ENCODE results near the gene SULT1B1.

Gene SULT1B1

DNA sequence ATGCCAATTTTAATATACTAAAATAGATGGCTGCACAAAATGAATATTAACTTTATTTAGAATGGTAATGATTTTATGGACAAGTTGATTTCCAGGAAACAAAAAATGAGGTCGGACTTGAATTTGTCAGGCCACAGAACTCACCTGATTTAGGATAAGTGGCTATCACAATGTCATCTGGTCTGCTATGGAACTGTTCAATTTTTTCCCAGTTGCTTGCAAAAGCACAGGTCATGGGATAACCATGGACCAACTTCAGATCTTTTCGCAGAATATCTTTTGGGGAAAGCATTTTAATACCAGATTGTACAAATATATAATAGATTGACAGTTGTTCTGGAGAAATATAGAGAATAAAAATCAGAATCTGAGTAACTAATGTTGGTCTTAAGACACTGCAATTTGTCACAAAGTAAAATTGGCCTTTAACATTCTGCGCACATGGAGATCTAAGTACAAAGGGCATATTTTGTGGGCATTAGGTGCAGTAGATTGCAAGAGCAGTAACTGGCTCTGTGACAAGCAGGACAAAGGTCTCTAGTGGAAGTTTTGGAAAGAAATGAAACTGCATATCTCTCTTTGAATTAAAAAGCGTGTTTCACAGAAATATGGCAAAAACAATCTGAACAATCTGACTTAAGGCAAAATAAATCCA, 5.4 kb downstream of the SULT1B1 start:
- DNase-seq, result no peak
- in situ Hi-C loops (cut with MboI; ENCODE audit: low pct_unique_long_range_greater_than_20kb, low sequenced_read_pairs), result no loop called here

DNA sequence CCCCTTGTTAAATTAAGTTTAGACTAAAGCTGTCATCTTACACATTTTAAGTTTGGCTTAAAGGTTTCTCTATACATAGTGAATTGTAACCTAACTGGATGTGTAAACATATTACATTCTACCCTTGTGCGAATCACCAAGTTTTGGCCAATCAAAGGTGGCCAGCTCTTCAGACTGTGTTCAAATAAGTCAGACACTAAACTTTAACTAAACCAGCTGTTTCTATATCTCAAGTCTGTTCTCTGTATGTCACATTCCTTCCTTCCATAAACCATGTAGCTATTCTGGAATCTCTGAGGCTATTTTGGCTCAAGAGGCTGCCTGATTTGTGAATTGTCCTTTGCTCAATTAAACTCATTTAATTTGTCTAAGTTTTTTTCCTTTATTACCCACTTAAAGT, 6.7 kb downstream of the SULT1B1 start:
- in situ Hi-C loops (cut with MboI; ENCODE audit: low pct_unique_long_range_greater_than_20kb, low sequenced_read_pairs), result no loop called here

DNA sequence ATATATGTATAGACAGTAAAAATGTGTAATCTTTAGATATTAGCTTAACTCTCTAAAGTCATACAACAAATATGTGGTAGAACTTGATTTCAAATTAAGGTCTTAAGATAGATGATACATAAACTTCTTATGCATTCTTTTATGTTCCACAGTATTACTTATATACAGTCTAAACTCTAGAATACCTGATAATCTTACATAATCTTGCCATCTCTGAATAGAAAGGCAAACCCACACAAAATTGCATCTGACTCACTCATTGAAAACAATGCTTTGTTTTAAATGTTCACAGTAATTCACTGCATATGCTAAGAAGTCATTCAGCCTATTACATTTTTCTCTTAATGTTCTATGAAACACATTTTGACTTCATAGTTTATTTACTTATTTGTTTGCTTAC, 10.1 kb downstream of the SULT1B1 start:
- in situ Hi-C loops (cut with MboI; ENCODE audit: low pct_unique_long_range_greater_than_20kb, low sequenced_read_pairs), result no loop called here
- no peak for DNase-seq

More for the DNA sequence above, 6.7 kb downstream of the SULT1B1 start:
- DNase-seq, result no peak

DNA sequence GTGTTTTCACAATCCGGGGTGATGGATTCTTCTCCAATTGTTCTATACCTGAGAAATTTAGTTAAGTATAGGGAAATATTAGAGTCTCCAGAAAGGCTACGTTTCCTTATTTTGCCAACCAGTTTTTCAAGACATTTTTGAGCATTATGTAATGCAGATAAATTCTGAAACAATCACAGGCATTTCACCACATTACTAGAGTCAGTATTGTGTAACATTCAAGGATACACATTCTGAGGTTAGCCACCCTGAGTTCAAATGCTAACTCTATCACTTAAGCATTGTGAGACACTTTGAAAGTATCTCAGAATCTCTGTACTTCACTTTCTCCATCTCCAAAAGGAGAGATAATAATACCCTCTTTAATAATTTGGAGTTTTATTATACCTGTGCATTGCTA, 10.6 kb downstream of the SULT1B1 start:
- in situ Hi-C loops (cut with MboI; ENCODE audit: low pct_unique_long_range_greater_than_20kb, low sequenced_read_pairs), result no loop called here
- no peak for DNase-seq

DNA sequence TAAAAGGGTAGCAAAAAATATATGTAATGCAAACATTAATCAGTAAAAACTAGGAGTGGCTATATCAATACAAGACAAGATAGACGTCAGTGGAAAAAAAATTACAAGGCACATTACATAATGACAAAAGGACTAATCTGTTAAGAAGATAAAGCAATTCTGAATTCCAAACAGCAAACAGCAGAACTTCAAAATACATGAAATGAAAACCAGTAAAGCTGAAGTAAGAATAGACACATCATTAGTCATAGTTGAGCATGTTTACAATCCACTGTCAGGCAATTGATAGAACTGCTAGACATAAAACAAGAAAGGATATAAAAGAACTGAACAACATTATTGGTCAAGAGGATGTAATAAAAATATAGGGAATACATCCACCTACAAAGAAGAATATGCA, 12.2 kb downstream of the SULT1B1 start:
- in situ Hi-C loops (cut with MboI; ENCODE audit: low pct_unique_long_range_greater_than_20kb, low sequenced_read_pairs), result no loop called here
- no peak for DNase-seq

DNA sequence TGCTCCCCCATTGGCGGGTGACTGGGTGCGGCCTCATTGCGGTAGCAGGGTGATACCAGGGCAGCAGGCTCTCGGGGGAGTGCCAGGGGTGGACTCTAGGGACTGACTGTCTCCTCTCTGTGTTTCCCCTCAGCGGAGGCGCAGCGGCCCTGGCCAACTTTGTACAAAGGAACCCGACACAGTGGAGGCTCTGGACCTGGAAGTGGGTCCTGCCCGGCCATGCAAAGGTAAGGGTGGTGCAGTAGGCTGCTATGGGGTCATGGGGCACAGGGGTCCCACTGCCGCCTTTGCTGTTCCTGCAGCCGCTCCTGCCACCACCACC, 16.3 kb downstream of the SULT1B1 start:
- in situ Hi-C loops (cut with MboI; ENCODE audit: low pct_unique_long_range_greater_than_20kb, low sequenced_read_pairs), result no loop called here
- no peak for DNase-seq

DNA sequence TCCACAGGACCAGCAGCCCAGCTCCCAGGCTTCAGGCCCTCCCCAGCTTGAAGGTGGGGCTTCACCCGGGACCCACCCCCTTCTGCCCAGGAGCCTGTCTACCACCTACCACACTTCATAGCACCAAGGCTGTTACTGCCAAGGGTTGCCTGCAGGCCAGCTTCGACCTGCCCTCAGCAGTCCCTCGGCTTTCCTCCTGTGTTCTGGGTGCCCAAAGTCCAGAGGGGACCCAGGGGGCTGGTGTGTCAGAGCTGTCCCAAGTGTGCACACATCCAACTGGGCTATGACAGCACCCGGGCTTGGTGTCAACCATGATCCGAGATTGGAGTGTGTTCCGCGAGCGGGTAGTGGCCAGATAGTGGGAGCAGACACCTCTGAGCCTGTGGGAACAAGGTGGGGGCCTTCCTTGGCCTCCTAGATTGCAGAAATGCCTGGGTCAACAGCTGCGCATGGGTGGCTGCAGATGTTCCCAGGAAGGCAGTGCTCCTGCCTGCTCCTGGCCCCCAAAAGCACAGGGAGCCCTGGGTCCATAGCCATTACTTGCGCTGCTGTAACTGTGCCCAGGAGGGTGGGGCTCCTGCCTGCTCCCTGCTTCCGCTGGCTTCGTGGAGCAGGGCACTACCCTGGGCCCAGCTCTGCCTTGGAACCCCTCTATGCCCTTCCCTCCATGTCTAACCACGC, 16.8 kb downstream of the SULT1B1 start:
- in situ Hi-C loops (cut with MboI; ENCODE audit: low pct_unique_long_range_greater_than_20kb, low sequenced_read_pairs), result no loop called here
- DNase-seq, result no peak

DNA sequence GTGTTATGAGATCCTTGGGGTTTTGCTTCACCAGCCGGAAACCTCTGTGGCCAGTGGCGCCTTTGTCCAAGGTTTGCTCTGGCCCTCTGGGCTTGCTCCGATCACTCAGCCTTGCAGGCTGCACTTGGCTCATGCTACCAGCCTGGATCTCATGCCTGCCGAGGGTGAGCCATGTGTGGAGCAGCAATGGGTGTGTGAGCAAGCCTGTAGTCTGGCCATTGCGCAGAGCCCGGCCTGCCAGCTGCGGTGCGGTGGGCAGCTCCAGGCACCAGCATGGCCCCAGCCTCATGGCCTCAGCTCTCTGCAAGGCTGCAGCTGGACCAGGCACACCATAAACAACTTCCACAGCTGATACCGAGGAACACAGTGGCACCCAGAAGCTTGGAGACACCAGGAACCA, 17.8 kb downstream of the SULT1B1 start:
- no peak for DNase-seq
- in situ Hi-C loops (cut with MboI; ENCODE audit: low pct_unique_long_range_greater_than_20kb, low sequenced_read_pairs), result no loop called here

DNA sequence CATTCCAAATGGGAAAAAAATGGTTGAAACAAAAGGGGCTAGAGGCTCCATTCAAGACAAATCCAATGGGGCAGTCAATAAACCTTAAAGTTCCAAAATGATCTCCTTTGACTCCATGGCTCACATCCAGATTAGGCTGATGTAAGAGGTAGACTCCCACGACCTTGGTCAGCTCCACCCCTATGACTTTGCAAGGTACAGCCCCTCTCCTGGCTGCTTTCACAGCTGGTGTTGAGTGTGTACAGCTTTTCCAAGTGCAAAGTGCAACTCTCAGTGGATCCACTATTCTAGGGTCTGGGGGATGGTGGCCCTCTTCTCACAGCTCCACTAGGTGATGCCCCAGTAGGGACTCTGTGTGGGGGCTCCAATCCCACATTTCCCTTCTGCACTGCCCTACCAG, 21.5 kb downstream of the SULT1B1 start:
- in situ Hi-C loops (cut with MboI; ENCODE audit: low pct_unique_long_range_greater_than_20kb, low sequenced_read_pairs), result no loop called here
- no peak for DNase-seq

DNA sequence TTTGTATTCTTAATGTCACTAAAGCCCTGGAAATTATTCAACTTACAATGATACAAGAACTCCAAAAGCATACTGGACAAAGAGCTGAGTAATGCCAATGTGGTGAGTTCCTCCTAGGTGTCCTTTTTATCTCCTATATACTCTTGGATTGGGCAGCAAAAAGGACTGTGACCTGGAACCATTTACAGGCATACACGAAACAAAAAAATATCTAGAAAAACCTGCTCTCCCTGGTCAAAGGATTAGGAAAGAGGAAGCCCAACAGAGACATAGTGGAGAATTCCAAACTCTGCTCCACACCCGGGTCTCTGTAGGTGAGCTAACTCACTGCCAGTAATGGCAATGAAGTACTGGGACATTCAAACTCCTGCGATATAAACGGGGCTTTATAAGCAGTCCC, 25.3 kb downstream of the SULT1B1 start:
- in situ Hi-C loops (cut with MboI; ENCODE audit: low pct_unique_long_range_greater_than_20kb, low sequenced_read_pairs), result no loop called here

DNA sequence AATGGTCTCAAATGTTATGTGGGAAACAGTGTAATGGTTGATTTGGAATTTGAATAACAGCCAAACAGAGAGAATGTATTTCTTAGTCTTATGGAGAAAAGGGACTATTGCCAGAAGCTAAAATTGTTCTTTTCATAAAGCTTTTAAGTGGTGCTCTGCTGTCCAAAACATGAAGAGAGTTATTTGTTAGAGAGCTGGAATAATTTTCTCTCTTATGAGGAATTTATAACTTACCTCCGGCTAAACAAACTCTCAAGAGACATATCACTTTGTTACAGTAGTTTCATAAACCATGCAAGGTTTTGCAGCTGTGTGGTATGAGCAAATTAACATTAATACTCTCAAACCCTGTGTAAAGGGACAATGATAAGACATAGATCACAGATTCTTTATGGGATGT, 28.6 kb downstream of the SULT1B1 start:
- in situ Hi-C loops (cut with MboI; ENCODE audit: low pct_unique_long_range_greater_than_20kb, low sequenced_read_pairs), result no loop called here
- no peak for DNase-seq

More for the DNA sequence above, 25.3 kb downstream of the SULT1B1 start:
- DNase-seq, result no peak

DNA sequence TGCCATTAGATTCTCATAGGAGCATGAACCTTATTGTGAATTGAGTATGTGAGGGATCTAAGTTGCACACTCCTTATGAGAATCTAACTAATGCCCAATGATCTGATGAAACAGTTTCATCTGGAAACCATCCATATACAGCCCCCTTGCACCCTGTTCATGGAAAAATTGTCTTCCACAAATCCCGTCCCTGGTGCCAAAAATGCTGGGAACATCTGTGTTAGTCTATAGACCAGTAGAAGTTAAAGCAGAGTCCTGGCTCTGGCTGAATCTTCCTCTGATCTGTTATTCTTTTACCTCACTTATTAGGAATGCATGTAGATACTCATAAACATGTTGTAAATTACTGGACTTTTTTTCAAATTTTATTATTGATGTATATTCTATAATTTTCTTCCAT, 29.2 kb downstream of the SULT1B1 start:
- in situ Hi-C loops (cut with MboI; ENCODE audit: low pct_unique_long_range_greater_than_20kb, low sequenced_read_pairs), result no loop called here
- DNase-seq, result no peak

DNA sequence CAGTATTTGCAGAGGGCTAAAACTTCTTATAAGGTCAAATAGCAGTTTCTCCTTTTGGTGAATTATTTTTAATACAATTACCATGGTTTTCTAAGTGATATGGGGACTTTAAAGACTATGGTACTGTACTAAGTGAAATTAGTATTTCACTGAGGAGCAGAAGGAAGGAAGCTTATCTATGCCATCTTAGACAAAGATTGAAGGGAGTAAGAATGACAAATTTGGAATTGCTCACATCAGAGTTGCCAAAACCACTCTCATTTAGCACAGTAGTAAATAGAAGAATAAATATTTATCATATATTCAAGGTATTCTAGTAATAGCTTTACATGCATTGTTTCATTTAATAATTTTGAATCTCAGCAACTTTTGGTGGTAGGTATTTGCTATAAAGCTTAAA, 30.4 kb downstream of the SULT1B1 start:
- no peak for DNase-seq
- in situ Hi-C loops (cut with MboI; ENCODE audit: low pct_unique_long_range_greater_than_20kb, low sequenced_read_pairs), result no loop called here

DNA sequence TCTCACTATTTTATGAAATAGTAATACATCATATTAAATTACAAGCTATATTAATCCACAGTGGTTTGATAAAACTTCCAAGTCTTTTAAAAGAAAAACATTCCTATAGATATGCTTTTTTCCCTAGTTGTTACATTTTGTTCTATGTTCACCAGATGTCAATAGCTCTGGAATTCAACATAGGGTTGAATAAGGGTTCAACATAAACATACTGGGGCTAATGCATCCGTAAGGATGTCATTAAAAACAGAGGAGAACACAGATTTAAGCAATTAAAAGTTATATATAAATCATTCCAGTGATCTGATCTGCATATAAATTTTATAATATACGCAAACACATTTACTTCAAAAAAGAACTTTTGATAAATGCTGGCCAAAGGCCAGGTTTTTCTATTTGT, 32.5 kb downstream of the SULT1B1 start:
- DNase-seq, result no peak
- in situ Hi-C loops (cut with MboI; ENCODE audit: low pct_unique_long_range_greater_than_20kb, low sequenced_read_pairs), result no loop called here

DNA sequence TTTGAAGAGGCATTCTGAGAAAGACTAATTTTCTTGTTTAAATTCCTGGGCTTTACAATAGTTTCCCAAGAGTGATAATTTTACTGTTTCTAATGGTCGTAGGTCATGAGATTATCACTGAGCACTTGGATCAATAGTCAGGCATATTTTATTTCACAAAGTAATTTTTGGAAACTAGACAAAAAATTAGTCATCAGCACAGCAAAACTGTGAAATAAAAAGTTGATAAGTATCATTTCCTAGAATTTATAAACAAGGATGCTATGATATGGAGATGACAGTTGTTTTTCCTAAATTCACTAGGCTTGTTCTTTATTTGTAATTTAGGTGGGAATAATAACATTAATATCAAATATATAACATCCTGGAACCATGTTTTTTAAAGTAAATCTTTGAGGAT, 33.0 kb downstream of the SULT1B1 start:
- no peak for DNase-seq
- in situ Hi-C loops (cut with MboI; ENCODE audit: low pct_unique_long_range_greater_than_20kb, low sequenced_read_pairs), result no loop called here

DNA sequence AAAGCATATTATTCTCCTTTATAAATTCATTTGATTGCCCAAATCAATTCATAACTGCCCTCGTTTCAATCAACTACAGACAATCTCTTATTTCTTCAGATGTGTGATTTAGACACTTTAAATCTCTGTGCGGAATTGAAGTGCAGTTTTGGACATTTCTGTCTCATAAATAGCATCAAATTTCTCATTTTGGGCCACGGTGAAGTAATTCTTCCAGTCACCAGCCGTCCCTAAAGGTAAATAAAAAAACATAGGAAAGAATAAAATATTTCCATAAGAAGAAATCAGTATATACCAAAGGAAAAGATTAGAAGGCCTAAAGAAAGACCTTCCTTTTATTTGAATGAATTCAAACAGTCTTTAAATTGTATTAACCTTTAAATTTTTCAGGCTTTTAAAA, 33.4 kb downstream of the SULT1B1 start:
- DNase-seq, result no peak
- in situ Hi-C loops (cut with MboI; ENCODE audit: low pct_unique_long_range_greater_than_20kb, low sequenced_read_pairs), result no loop called here

DNA sequence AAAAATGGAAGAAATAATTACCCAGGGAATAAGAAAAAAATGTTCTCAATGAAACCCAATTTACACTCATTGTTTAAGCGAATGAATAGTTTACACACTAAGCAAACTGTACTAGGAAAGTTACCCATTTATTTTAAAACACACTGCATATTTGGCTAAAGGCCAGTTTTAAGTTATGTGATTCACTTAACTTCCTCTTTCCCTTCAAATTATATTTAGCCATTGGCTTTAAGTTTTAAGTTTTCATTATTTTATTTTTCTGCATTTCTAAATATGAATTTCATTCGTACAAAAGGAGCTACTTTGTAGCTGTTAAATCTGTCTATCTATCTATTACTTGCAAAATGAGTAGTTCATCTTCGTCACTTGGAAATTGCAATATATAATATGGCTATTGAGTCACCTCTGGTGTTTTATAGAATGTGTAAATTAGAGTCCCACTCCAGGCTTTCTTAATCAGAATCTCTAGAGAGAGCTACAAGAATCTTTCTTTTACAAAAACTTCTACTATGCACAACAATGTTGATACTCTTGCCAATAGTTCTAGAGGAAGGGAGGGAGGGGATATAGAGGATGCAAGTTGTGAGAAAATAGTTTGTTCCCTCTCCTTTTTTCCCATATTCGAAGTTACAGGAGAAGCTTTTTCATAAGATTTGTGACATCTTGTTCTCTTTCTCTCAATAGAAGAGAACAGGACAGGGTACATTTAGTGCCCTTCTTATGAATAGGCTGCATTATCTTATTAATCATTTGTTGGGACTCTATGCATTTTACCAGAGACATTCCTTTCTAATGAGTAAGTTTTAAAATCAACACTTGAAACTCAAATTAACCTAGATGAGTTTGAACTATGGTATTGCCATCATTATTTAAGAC, 41.8 kb downstream of the SULT1B1 start:
- in situ Hi-C loops (cut with MboI; ENCODE audit: low pct_unique_long_range_greater_than_20kb, low sequenced_read_pairs), result no loop called here
- DNase-seq, result peak; percentile 64

DNA sequence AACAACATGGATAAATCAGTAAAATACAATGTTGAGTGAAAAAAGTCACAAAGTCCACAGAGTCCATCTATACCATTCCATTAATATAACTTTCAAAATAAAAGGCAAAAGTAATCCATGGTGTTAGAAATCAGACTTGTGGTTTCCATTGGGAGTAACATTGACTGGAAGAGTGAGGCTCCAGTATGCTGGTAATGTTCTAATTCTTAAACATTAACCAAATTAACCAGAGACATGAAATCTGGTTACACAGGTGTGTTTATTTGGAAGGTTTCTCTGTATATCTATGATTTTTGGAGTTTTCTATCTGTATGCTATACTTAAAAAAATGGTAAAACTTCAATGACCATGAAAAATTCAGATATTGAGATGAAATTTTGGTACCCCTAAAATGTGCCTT, 42.6 kb downstream of the SULT1B1 start:
- DNase-seq, result no peak
- in situ Hi-C loops (cut with MboI; ENCODE audit: low pct_unique_long_range_greater_than_20kb, low sequenced_read_pairs), result no loop called here

DNA sequence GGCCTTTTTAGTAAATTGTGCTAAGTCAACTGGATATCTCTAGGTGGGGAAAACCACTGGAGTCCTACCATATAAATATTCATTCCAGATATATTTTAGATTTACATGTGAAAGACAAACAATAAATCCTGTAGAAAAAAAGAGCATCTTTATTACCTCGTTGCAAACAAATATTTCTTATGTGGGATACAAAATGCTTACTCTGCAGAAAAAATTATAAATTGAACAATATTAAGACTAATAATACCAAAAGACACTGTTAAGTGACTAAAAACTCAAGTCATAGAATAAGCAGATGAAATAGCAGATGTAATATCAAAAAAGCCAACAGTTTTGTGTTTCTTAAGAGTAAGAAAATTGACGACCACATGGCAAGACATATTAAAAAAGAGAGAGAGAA, 43.8 kb downstream of the SULT1B1 start:
- DNase-seq, result no peak
- in situ Hi-C loops (cut with MboI; ENCODE audit: low pct_unique_long_range_greater_than_20kb, low sequenced_read_pairs), result no loop called here

DNA sequence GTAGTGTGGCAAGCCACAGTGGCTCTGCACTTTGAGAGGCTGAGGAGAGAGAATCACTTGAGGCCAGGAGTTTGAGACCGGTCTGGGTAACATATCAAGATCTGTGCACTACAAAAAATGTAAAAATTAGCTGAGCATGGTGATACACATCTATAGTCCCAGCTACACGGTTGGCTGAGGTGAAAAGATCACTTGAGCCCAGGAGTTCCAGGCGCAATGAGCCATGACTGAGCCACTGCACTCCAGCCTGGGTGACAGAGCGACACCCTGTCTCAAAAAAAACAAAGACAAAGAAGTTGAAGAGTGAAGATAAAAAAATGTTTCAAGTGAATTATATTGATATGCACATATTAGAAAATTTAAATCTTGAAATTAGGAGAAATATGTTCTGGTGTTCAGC, 46.3 kb downstream of the SULT1B1 start:
- DNase-seq, result no peak
- in situ Hi-C loops (cut with MboI; ENCODE audit: low pct_unique_long_range_greater_than_20kb, low sequenced_read_pairs), result no loop called here

Data from KBM-7 (cell line).